ENCODE results near the gene DEDD2. TPM values are rescaled to one million over a fixed set of nuclear protein-coding genes. Genes with fewer than 3 reads are reported as not detected.

Gene DEDD2
- total RNA-seq, 2 donors from 2014 or later: 19.2 to 24.8 TPM

DNA sequence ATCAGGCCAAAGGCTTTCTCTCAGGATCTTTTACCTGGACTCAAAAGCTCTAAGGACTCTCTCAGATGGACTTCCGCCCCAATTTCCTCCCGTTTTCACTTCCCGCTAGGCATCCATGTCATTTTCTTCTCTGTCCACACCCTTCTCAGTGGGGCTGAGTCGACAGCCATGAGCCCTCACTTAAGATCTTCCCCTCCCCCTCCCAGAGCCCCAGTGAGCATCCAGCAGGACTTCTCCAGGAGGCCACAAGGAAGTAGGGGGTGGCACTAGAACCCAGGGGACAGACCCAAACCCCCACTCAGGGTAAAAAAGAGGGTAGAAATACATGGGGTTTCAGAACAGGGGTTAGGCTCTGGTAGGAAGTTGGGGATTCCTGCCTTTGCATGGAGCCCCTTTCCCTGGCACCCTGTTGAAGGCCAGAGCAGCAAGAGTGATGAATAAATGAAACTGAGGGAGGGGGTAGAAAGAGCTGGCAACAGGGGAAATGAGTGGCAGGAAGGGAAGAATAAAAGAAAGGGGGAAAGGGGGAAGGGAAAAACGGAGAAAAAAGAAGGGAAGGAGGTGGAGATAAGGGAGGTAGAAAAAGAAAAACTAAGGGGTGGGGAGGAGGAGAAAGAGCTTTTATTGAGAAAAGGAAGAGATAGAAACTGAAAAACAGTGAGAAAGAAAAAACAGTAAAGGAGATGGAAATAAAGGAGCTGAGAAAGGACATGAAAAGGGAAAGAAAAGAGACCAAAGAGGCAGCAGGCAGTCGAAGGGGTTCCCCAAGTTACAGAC lies 42.3 kb downstream of the DEDD2 start:
- Histone ChIP-seq H3K4me3 (no peak overlapping the region), H3K36me3 (no peaks in the 10 kb centered on the region), H3K27me3 (peaks cover 6 to 13% of the 10 kb centered on the region in 2 donors), H3K9me3 (no peaks in the 10 kb centered on the region), H3K27ac (no peak overlapping the region), H3K4me1 (peaks cover 0 to 15% of the 10 kb centered on the region in 2 donors)
- DNase-seq (ENCODE audit: low spot score): no peak
- TF ChIP-seq, protein P1, sequence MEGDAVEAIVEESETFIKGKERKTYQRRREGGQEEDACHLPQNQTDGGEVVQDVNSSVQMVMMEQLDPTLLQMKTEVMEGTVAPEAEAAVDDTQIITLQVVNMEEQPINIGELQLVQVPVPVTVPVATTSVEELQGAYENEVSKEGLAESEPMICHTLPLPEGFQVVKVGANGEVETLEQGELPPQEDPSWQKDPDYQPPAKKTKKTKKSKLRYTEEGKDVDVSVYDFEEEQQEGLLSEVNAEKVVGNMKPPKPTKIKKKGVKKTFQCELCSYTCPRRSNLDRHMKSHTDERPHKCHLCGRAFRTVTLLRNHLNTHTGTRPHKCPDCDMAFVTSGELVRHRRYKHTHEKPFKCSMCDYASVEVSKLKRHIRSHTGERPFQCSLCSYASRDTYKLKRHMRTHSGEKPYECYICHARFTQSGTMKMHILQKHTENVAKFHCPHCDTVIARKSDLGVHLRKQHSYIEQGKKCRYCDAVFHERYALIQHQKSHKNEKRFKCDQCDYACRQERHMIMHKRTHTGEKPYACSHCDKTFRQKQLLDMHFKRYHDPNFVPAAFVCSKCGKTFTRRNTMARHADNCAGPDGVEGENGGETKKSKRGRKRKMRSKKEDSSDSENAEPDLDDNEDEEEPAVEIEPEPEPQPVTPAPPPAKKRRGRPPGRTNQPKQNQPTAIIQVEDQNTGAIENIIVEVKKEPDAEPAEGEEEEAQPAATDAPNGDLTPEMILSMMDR (IDR thresholded peaks at IDR 0.05): no peak

DNA sequence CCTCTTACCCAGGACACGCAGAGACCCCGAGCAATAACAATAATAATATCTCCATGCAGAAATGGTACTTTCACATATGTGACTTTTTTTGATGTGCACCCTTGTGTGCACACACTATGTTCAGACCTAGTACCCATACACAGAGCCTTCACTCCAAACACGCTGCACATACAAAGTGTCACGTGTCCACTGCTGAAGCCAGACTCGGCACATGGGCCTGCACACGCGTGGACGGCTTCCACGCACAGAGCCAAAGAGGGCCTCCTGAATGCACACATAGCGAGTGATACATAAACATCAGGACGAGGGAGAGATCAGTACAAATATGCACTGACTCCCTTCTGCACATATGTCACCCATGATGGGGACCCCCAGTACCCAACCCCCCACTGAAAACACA lies 43.3 kb downstream of the DEDD2 start:
- peaks cover 0 to 4% of the 10 kb centered on the region in 2 donors for H3K27me3 ChIP-seq
- peaks cover 0 to 15% of the 10 kb centered on the region in 2 donors for H3K4me1 ChIP-seq
- no peaks in the 10 kb centered on the region for H3K36me3 ChIP-seq
- DNase-seq (ENCODE audit: low spot score): no peak
- no peaks in the 10 kb centered on the region for H3K9me3 ChIP-seq
- no peak overlapping the region for H3K4me3 ChIP-seq
- TF ChIP-seq, protein P1 (IDR thresholded peaks at IDR 0.05): no peak
- H3K27ac ChIP-seq: no peak overlapping the region

DNA sequence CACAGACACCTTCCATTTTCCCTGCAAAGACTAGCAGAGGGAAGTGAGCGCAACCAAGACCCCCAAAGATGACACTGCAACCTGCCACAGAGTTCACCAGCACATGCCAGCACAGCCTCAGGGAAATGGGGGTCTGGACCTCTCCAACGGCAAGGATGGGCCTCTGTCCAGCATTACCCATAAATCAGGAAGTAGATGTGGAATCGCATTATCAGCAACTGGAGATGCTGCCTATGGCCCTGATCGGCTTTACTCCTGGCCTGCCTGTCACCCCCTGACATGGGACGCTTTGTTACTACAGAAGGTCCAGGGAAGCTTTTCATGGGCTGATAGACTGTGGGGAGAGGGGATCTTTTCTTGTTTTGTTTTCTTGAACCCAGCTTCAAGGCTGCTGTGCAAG lies 43.8 kb downstream of the DEDD2 start:
- Histone ChIP-seq H3K36me3 (no peaks in the 10 kb centered on the region), H3K9me3 (no peaks in the 10 kb centered on the region), H3K27me3 (no peaks in the 10 kb centered on the region), H3K4me1 (peaks cover 0 to 15% of the 10 kb centered on the region in 2 donors), H3K27ac (no peak overlapping the region), H3K4me3 (no peak overlapping the region)
- DNase-seq (ENCODE audit: low spot score): no peak
- TF ChIP-seq, protein P1 (IDR thresholded peaks at IDR 0.05): no peak

DNA sequence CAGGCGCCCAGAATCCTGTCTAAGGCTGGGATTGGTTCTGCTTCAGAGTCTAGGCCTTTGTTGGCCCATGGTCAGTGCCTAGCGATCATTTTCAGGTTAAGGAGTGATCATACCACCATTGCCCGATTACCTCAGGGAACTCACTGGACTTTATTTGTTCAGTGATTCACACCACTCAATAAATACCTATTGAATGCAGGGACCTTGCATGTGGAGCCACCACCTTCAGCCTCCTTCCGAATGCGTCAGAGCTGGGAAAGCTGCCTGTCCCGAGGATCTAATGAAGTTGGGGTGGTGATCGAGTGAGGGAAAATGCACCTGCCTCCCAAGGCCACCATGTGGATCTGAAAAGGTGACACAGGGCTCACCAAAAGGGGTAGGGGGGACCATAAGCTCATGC lies 45.2 kb downstream of the DEDD2 start:
- no peak for DNase-seq (ENCODE audit: low spot score)
- Histone ChIP-seq H3K4me3 (no peak overlapping the region), H3K27ac (no peak overlapping the region), H3K4me1 (peaks cover 0 to 13% of the 10 kb centered on the region in 2 donors), H3K9me3 (no peaks in the 10 kb centered on the region), H3K36me3 (no peaks in the 10 kb centered on the region), H3K27me3 (no peaks in the 10 kb centered on the region)
- TF ChIP-seq, protein P1 (IDR thresholded peaks at IDR 0.05): no peak

DNA sequence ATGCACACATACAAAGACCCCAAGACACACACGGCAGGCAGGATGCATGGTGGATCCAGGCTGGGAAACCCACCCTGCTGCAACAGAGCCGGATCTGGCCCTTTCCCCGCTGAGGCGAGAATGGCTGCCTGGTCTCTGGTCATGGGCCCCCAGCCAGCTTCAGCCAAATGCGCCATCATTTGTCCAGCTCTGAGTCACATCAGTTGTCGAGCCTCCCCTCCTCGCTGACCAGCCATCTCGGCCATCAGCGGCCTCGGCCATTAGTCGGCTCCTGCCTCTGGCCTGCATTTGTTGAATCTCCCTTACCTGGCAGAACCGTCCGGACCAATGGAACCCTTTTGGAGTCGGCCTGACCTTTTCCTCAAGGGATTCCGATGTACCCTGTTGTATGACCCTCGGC lies 46.8 kb downstream of the DEDD2 start:
- H3K4me3 ChIP-seq: no peak overlapping the region
- H3K27ac ChIP-seq: no peak overlapping the region
- no peaks in the 10 kb centered on the region for H3K36me3 ChIP-seq
- peaks cover 0 to 3% of the 10 kb centered on the region in 2 donors for H3K4me1 ChIP-seq
- no peak for DNase-seq (ENCODE audit: low spot score)
- H3K27me3 ChIP-seq: no peaks in the 10 kb centered on the region
- no peaks in the 10 kb centered on the region for H3K9me3 ChIP-seq
- TF ChIP-seq, protein P1 (IDR thresholded peaks at IDR 0.05): no peak
